T-helper 2 cell treated with Interferon-gamma antibody and Interleukin-4, amounts not matched to agents 5 μg/mL and 100 μg/mL, for 36 hours (primary cell): ENCODE data around the gene NT5E.

Source experiments
- DNase-seq: peaks from one replicate; pipeline ENCODE4 v3.0.0; 2021; ENCODE audit warnings: low spot score
- H3K27ac Mint-ChIP-seq: one replicate; pipeline ENCODE4 v1.8.0; 2021; ENCODE audit warnings: mild to moderate bottlenecking, mixed read lengths
- H3K27me3 Mint-ChIP-seq: one replicate; pipeline ENCODE4 v1.8.0; 2021; ENCODE audit warnings: low read depth, mixed read lengths
- H3K36me3 Mint-ChIP-seq: one replicate; pipeline ENCODE4 v1.8.0; 2021; ENCODE audit warnings: low read depth, mixed read lengths
- H3K4me1 Mint-ChIP-seq: one replicate; pipeline ENCODE4 v1.8.0; 2021; ENCODE audit warnings: low read depth, mixed read lengths
- H3K4me3 Mint-ChIP-seq: one replicate; pipeline ENCODE4 v1.8.0; 2022; ENCODE audit warnings: mild to moderate bottlenecking, moderate library complexity, mixed read lengths
- H3K9me3 Mint-ChIP-seq: one replicate; pipeline ENCODE4 v1.8.0; 2021; ENCODE audit warnings: mixed read lengths

The NT5E gene

GRCh38 chr6:85412911-85413430 is 36.9 kb upstream of the NT5E start:
- Mint-ChIP-seq H3K4me3 (no peak overlapping the region), H3K9me3 (peaks cover 4% of the 10 kb centered on the region), H3K36me3 (no peaks in the 10 kb centered on the region), H3K27me3 (peaks cover 22% of the 10 kb centered on the region), H3K27ac (no peak overlapping the region), H3K4me1 (peaks cover 11% of the 10 kb centered on the region)
- DNase-seq = no peak

- Mint-ChIP-seq H3K27ac (no peak overlapping the region), H3K4me3 (no peak overlapping the region), H3K27me3 (peaks cover 12% of the 10 kb centered on the region), H3K4me1 (peaks cover 27% of the 10 kb centered on the region), H3K9me3 (peaks cover 4% of the 10 kb centered on the region), H3K36me3 (no peaks in the 10 kb centered on the region)
- no peak for DNase-seq
Measured at GRCh38 chr6:85416049-85416448, 33.8 kb upstream of the NT5E start.

- no peak for DNase-seq
- peaks cover 11% of the 10 kb centered on the region for H3K27me3 Mint-ChIP-seq
- peaks cover 27% of the 10 kb centered on the region for H3K4me1 Mint-ChIP-seq
- no peak overlapping the region for H3K4me3 Mint-ChIP-seq
- peaks cover 4% of the 10 kb centered on the region for H3K9me3 Mint-ChIP-seq
- H3K36me3 Mint-ChIP-seq = no peaks in the 10 kb centered on the region
- no peak overlapping the region for H3K27ac Mint-ChIP-seq
Measured at GRCh38 chr6:85416766-85417165, 33.1 kb upstream of the NT5E start.

- Mint-ChIP-seq H3K9me3 (peaks cover 4% of the 10 kb centered on the region), H3K27me3 (peaks cover 9% of the 10 kb centered on the region), H3K4me1 (peaks cover 25% of the 10 kb centered on the region), H3K36me3 (no peaks in the 10 kb centered on the region), H3K27ac (no peak overlapping the region), H3K4me3 (no peak overlapping the region)
- no peak for DNase-seq
Measured at GRCh38 chr6:85417336-85417735, 32.5 kb upstream of the NT5E start.

- Mint-ChIP-seq H3K27me3 (peaks cover 3% of the 10 kb centered on the region), H3K4me1 (peaks cover 20% of the 10 kb centered on the region), H3K9me3 (peaks cover 4% of the 10 kb centered on the region), H3K36me3 (no peaks in the 10 kb centered on the region), H3K27ac (no peak overlapping the region), H3K4me3 (no peak overlapping the region)
- DNase-seq = no peak
Measured at GRCh38 chr6:85418059-85418458, 31.8 kb upstream of the NT5E start.

- no peak overlapping the region for H3K4me3 Mint-ChIP-seq
- no peak overlapping the region for H3K27ac Mint-ChIP-seq
- H3K36me3 Mint-ChIP-seq = no peaks in the 10 kb centered on the region
- peaks cover 3% of the 10 kb centered on the region for H3K27me3 Mint-ChIP-seq
- peaks cover 4% of the 10 kb centered on the region for H3K9me3 Mint-ChIP-seq
- H3K4me1 Mint-ChIP-seq = peaks cover 20% of the 10 kb centered on the region
- no peak for DNase-seq
Measured at GRCh38 chr6:85419046-85419759, 30.7 kb upstream of the NT5E start.

GRCh38 chr6:85420551-85420950 is 29.3 kb upstream of the NT5E start:
- H3K4me3 Mint-ChIP-seq = no peak overlapping the region

GRCh38 chr6:85421181-85421580 is 28.7 kb upstream of the NT5E start:
- Mint-ChIP-seq H3K4me1 (peaks cover 19% of the 10 kb centered on the region), H3K27me3 (no peaks in the 10 kb centered on the region), H3K9me3 (peaks cover 18% of the 10 kb centered on the region), H3K27ac (no peak overlapping the region), H3K4me3 (no peak overlapping the region), H3K36me3 (no peaks in the 10 kb centered on the region)
- no peak for DNase-seq

More at GRCh38 chr6:85420551-85420950, 29.3 kb upstream of the NT5E start:
- no peaks in the 10 kb centered on the region for H3K27me3 Mint-ChIP-seq
- peaks cover 19% of the 10 kb centered on the region for H3K4me1 Mint-ChIP-seq
- no peak overlapping the region for H3K27ac Mint-ChIP-seq
- H3K9me3 Mint-ChIP-seq = peaks cover 13% of the 10 kb centered on the region
- no peaks in the 10 kb centered on the region for H3K36me3 Mint-ChIP-seq
- no peak for DNase-seq

- no peaks in the 10 kb centered on the region for H3K27me3 Mint-ChIP-seq
Measured at GRCh38 chr6:85421972-85422371, 27.9 kb upstream of the NT5E start.

GRCh38 chr6:85422996-85423395 is 26.9 kb upstream of the NT5E start:
- Mint-ChIP-seq H3K27ac (no peak overlapping the region), H3K36me3 (peaks cover 2% of the 10 kb centered on the region), H3K9me3 (peaks cover 26% of the 10 kb centered on the region), H3K4me1 (peaks cover 16% of the 10 kb centered on the region), H3K4me3 (no peak overlapping the region), H3K27me3 (no peaks in the 10 kb centered on the region)
- no peak for DNase-seq

More at GRCh38 chr6:85421972-85422371, 27.9 kb upstream of the NT5E start:
- peaks cover 17% of the 10 kb centered on the region for H3K4me1 Mint-ChIP-seq
- no peak overlapping the region for H3K4me3 Mint-ChIP-seq
- no peak for DNase-seq
- H3K27ac Mint-ChIP-seq = no peak overlapping the region
- peaks cover 2% of the 10 kb centered on the region for H3K36me3 Mint-ChIP-seq
- peaks cover 21% of the 10 kb centered on the region for H3K9me3 Mint-ChIP-seq

- no peak for DNase-seq
- H3K4me3 Mint-ChIP-seq = no peak overlapping the region
- H3K27me3 Mint-ChIP-seq = no peaks in the 10 kb centered on the region
- H3K9me3 Mint-ChIP-seq = peaks cover 26% of the 10 kb centered on the region
- H3K36me3 Mint-ChIP-seq = peaks cover 2% of the 10 kb centered on the region
- H3K4me1 Mint-ChIP-seq = no peaks in the 10 kb centered on the region
- H3K27ac Mint-ChIP-seq = no peak overlapping the region
Measured at GRCh38 chr6:85424981-85425380, 24.9 kb upstream of the NT5E start.

GRCh38 chr6:85425997-85426396 is 23.9 kb upstream of the NT5E start:
- Mint-ChIP-seq H3K4me3 (no peak overlapping the region), H3K27me3 (no peaks in the 10 kb centered on the region), H3K27ac (no peak overlapping the region), H3K36me3 (peaks cover 2% of the 10 kb centered on the region), H3K4me1 (no peaks in the 10 kb centered on the region), H3K9me3 (peaks cover 26% of the 10 kb centered on the region)
- DNase-seq = no peak

- Mint-ChIP-seq H3K4me1 (no peaks in the 10 kb centered on the region), H3K36me3 (peaks cover 2% of the 10 kb centered on the region), H3K27me3 (no peaks in the 10 kb centered on the region), H3K27ac (no peak overlapping the region), H3K4me3 (no peak overlapping the region), H3K9me3 (peaks cover 26% of the 10 kb centered on the region)
- no peak for DNase-seq
Measured at GRCh38 chr6:85428486-85428885, 21.4 kb upstream of the NT5E start.

GRCh38 chr6:85429346-85429745 is 20.5 kb upstream of the NT5E start:
- H3K9me3 Mint-ChIP-seq = peaks cover 26% of the 10 kb centered on the region
- H3K27ac Mint-ChIP-seq = no peak overlapping the region
- H3K36me3 Mint-ChIP-seq = peaks cover 2% of the 10 kb centered on the region
- H3K4me3 Mint-ChIP-seq = no peak overlapping the region
- no peak for DNase-seq
- H3K27me3 Mint-ChIP-seq = no peaks in the 10 kb centered on the region
- H3K4me1 Mint-ChIP-seq = no peaks in the 10 kb centered on the region

GRCh38 chr6:85431271-85431670 is 18.6 kb upstream of the NT5E start:
- H3K27ac Mint-ChIP-seq = no peak overlapping the region
- no peak for DNase-seq
- H3K36me3 Mint-ChIP-seq = peaks cover 2% of the 10 kb centered on the region
- peaks cover 16% of the 10 kb centered on the region for H3K9me3 Mint-ChIP-seq
- no peak overlapping the region for H3K4me3 Mint-ChIP-seq
- H3K4me1 Mint-ChIP-seq = peaks cover 1% of the 10 kb centered on the region
- H3K27me3 Mint-ChIP-seq = no peaks in the 10 kb centered on the region
